PC-9 (cell line): ENCODE measurements around the gene TCAF1. TPM values are rescaled to one million over a fixed set of nuclear protein-coding genes. Genes with fewer than 3 reads are reported as not detected.
A peak's percentile ranks its signal among the peaks of the same experiment; 100 is the strongest.

Experiments
- BruUV-seq: library from RNA; stranded (reverse); fragments of 400-500 nt; replicated peaks from 2 replicates; lab custom pipeline; 2021; lab: Mats Ljungman, UMichigan
- CTCF ChIA-PET: fragments of 300-600 bp; sonication (Branson Sonifier 250); formaldehyde crosslinking; loops from one replicate; lab custom pipeline; 2022; ENCODE audit warnings: antibody characterized with exemption; lab: Charles Lee
- POLR2A ChIA-PET: fragments of 300-600 bp; sonication (Branson Sonifier 250); formaldehyde crosslinking; loops from one replicate; lab custom pipeline; 2022; ENCODE audit warnings: antibody characterized with exemption; ENCODE audit not compliant: unreplicated experiment; lab: Charles Lee
- DNase-seq, 2 experiments: peaks; one replicate each; pipeline versions ENCODE4 v3.0.0 to v3.0.0-alpha.2; 2015 to 2022; ENCODE audit warnings: mixed read lengths in 1 of 2
- H2AFZ ChIP-seq: fragments of 200-600 bp; sonication (generic); 2 replicates; pipeline ENCODE4 v1.8.1; 2017; ENCODE audit warnings: antibody characterized with exemption
- H3F3A ChIP-seq: fragments of 200-600 bp; sonication (generic); 2 replicates; pipeline ENCODE4 v1.8.1; 2017; ENCODE audit warnings: antibody characterized with exemption, mild to moderate bottlenecking, low read depth; ENCODE audit not compliant: insufficient read depth
- H3K27ac ChIP-seq: fragments of 200-600 bp; sonication (generic); 2 replicates; pipeline ENCODE4 v1.6.1; 2016; ENCODE audit warnings: mixed run types
- H3K27me3 ChIP-seq: fragments of 200-600 bp; sonication (generic); 2 replicates; pipeline ENCODE4 v1.6.1; 2016; ENCODE audit warnings: low read depth, mixed run types; ENCODE audit not compliant: insufficient read depth
- H3K36me3 ChIP-seq: fragments of 200-600 bp; sonication (generic); 2 replicates; pipeline ENCODE4 v1.6.1; 2016; ENCODE audit warnings: low read depth, mixed run types
- H3K4me1 ChIP-seq: fragments of 200-600 bp; sonication (generic); replicated peaks from 2 replicates; pipeline ENCODE4 v1.6.1; 2016; ENCODE audit warnings: mixed run types; ENCODE audit not compliant: insufficient read depth
- H3K4me2 ChIP-seq: fragments of 200-600 bp; sonication (generic); 2 replicates; pipeline ENCODE4 v1.6.1; 2017; ENCODE audit warnings: mixed run types
- H3K4me3 ChIP-seq: fragments of 200-600 bp; sonication (generic); 2 replicates; pipeline ENCODE4 v1.6.1; 2016; ENCODE audit warnings: mixed run types
- H3K79me2 ChIP-seq: fragments of 200-600 bp; sonication (generic); 2 replicates; pipeline ENCODE4 v1.6.1; 2017; ENCODE audit warnings: low read depth, mixed run types
- H3K9me2 ChIP-seq: fragments of 200-600 bp; sonication (generic); 2 replicates; pipeline ENCODE4 v1.8.1; 2017; ENCODE audit warnings: mild to moderate bottlenecking; ENCODE audit not compliant: insufficient read depth
- H3K9me3 ChIP-seq: fragments of 200-600 bp; sonication (generic); 2 replicates; pipeline ENCODE4 v1.8.1; 2016; ENCODE audit warnings: low read depth; ENCODE audit not compliant: insufficient read depth
- H4K20me1 ChIP-seq: fragments of 200-600 bp; sonication (generic); 2 replicates; pipeline ENCODE4 v1.8.1; 2017; ENCODE audit not compliant: insufficient read depth
- CTCF ChIP-seq: fragments of 200-600 bp; sonication (generic); conservative IDR thresholded peaks from 2 replicates; pipeline ENCODE4 v1.6.1; 2017; ENCODE audit warnings: mixed run types, antibody characterized with exemption, mild to moderate bottlenecking, moderate library complexity
- EZH2 ChIP-seq: fragments of 200-600 bp; sonication (generic); IDR thresholded peaks from 2 replicates; pipeline ENCODE4 v1.8.0; 2017; ENCODE audit warnings: antibody characterized with exemption, low read depth
- intact Hi-C: fragments of 100-400 bp; cut with micrococcal nuclease; formaldehyde crosslinking; loops from one replicate; pipeline ENCODE4 v1.10.0; 2022; ENCODE audit not compliant: unreplicated experiment
- total RNA-seq: library from RNA; stranded (reverse); gene quantifications from 2 replicates; pipeline ENCODE4 v1.2.3, GENCODE V29; 2021

Gene TCAF1
- total RNA-seq, 1 experiment from 2014 or later = 44.6 TPM

GRCh38 chr7:143934526-143935325, 32.8 kb upstream of the TCAF1 start, which contains the start of gene OR2F2:
Gene OR2F2 (plus strand): TSS chr7:143935233. CDS start chr7:143935233, 0 bp downstream.
- H3K27ac ChIP-seq = no peak within 1 kb of the TSS
- POLR2A ChIA-PET = no interaction called here
- no peak for TF ChIP-seq EZH2
- TF ChIP-seq CTCF = no peak
- H3K4me1 ChIP-seq = no peaks in the 10 kb centered on the region
- H3K9me2 ChIP-seq = peaks cover 6% of the 10 kb centered on the region; the same call in 1 of the 2 replicates
- H3F3A ChIP-seq = no peaks in the 10 kb centered on the region; the same call in 1 of the 2 replicates
- BruUV-seq = no TSS peak
- no peaks in the 10 kb centered on the region for H3K27me3 ChIP-seq
- H4K20me1 ChIP-seq = no peaks in the 10 kb centered on the region
- no peak for DNase-seq
- CTCF ChIA-PET = no interaction called here
- no peak within 1 kb of the TSS for H3K4me2 ChIP-seq
- H3K79me2 ChIP-seq = no peaks in the 10 kb centered on the region
- peak within 1 kb of the TSS; percentile 61; the same call in 1 of the 2 replicates for H2AFZ ChIP-seq
- H3K4me3 ChIP-seq = no peak within 1 kb of the TSS
- no peaks in the 10 kb centered on the region for H3K36me3 ChIP-seq
- no peaks in the 10 kb centered on the region for H3K9me3 ChIP-seq
- intact Hi-C loops = no loop called here

GRCh38 chr7:143931739-143932138, 29.8 kb upstream of the TCAF1 start:
- DNase-seq = no peak
- Histone ChIP-seq H2AFZ (peak overlapping the region; percentile 26; the same call in 1 of the 2 replicates), H3K27ac (no peak overlapping the region), H3K4me3 (no peak overlapping the region), H3K4me1 (no peaks in the 10 kb centered on the region), H3K4me2 (no peak overlapping the region), H3K36me3 (no peaks in the 10 kb centered on the region), H3K9me3 (no peaks in the 10 kb centered on the region), H3K9me2 (peaks cover 3% of the 10 kb centered on the region; the same call in 1 of the 2 replicates), H3K79me2 (no peaks in the 10 kb centered on the region), H4K20me1 (no peaks in the 10 kb centered on the region), H3K27me3 (no peaks in the 10 kb centered on the region), H3F3A (no peaks in the 10 kb centered on the region; the same call in 1 of the 2 replicates)
- TF ChIP-seq EZH2 (no peak), CTCF (no peak)
- POLR2A ChIA-PET = no interaction called here
- CTCF ChIA-PET = no interaction called here
- intact Hi-C loops = no loop called here
- BruUV-seq = no TSS peak

- H3K27me3 ChIP-seq = no peaks in the 10 kb centered on the region
- TF ChIP-seq CTCF = no peak
- no peak for TF ChIP-seq EZH2
These were observed 27.4 kb upstream of the TCAF1 start for GRCh38 chr7:143929224-143929920.

More at GRCh38 chr7:143929224-143929920, 27.4 kb upstream of the TCAF1 start:
- Histone ChIP-seq H3F3A (no peaks in the 10 kb centered on the region), H3K4me3 (no peak overlapping the region), H3K4me1 (no peaks in the 10 kb centered on the region), H3K9me2 (no peaks in the 10 kb centered on the region), H4K20me1 (no peaks in the 10 kb centered on the region), H3K36me3 (no peaks in the 10 kb centered on the region), H2AFZ (no peak overlapping the region), H3K4me2 (no peak overlapping the region), H3K27ac (no peak overlapping the region), H3K9me3 (no peaks in the 10 kb centered on the region), H3K79me2 (no peaks in the 10 kb centered on the region)
- no TSS peak for BruUV-seq
- ChIA-PET POLR2A (no interaction called here), CTCF (no interaction called here)
- no peak for DNase-seq
- intact Hi-C loops = loop anchor here (2.0 kb wide), 1 partner anchor 15 kb away; no protein-coding TSS in a partner anchor
